Measurements from ENCODE around the gene CCDC92B. TPM values are rescaled to one million over a fixed set of nuclear protein-coding genes. Genes with fewer than 3 reads are reported as not detected.

Gene CCDC92B
- total RNA-seq, 1 donor from 2014 or later: 0.17 TPM

GRCh38 chr17:2779545-2779944 lies 30.1 kb upstream of the CCDC92B start:
- peaks cover 39% of the 10 kb centered on the region for H3K27me3 Mint-ChIP-seq (ENCODE audit: insufficient read depth, low read depth)
- Histone ChIP-seq H3K4me1 (peaks cover 9% of the 10 kb centered on the region), H3K9me3 (ENCODE audit: low read depth) (no peaks in the 10 kb centered on the region), H3K27ac (no peak overlapping the region), H4K20me1 (ENCODE audit: low read depth) (no peaks in the 10 kb centered on the region), H3K27me3 (peaks cover 24% of the 10 kb centered on the region), H3F3A (ENCODE audit: low read depth) (peaks cover 21% of the 10 kb centered on the region), H2AFZ (replicated peaks) (no peak overlapping the region), H3K4me3 (no peak overlapping the region), H3K79me2 (ENCODE audit: low read depth) (no peaks in the 10 kb centered on the region), H3K36me3 (no peaks in the 10 kb centered on the region), H3K4me2 (no peak overlapping the region), H3K9ac (no peak overlapping the region)
- no peak for TF ChIP-seq EZH2phosphoT487 (IDR thresholded peaks at IDR 0.05)
- TF ChIP-seq EZH2 (IDR thresholded peaks at IDR 0.05): no peak
- TF ChIP-seq CTCF (IDR thresholded peaks at IDR 0.05): no peak
- no peaks in the 10 kb centered on the region for H3K36me3 Mint-ChIP-seq
- H3K27ac Mint-ChIP-seq: no peak overlapping the region
- H3K4me3 Mint-ChIP-seq: peak overlapping the region; percentile 15
- no peak for DNase-seq (ENCODE audit: low spot score)
- H3K4me1 Mint-ChIP-seq: peaks cover 12% of the 10 kb centered on the region
- H3K9me3 Mint-ChIP-seq: no peaks in the 10 kb centered on the region

- no peak for DNase-seq (ENCODE audit: low spot score)
- no peak for TF ChIP-seq EZH2 (IDR thresholded peaks at IDR 0.05)
These were observed 29.0 kb upstream of the CCDC92B start for GRCh38 chr17:2778489-2778888.

GRCh38 chr17:2777242-2777867 lies 27.9 kb upstream of the CCDC92B start:
- peak; percentile 20 for TF ChIP-seq CTCF (IDR thresholded peaks at IDR 0.05)
- no peak for TF ChIP-seq EZH2 (IDR thresholded peaks at IDR 0.05)
- Histone ChIP-seq H3K4me1 (peaks cover 9% of the 10 kb centered on the region), H3K4me3 (peak overlapping the region; percentile 77), H3K36me3 (no peaks in the 10 kb centered on the region), H3K27me3 (peaks cover 24% of the 10 kb centered on the region), H4K20me1 (ENCODE audit: low read depth) (no peaks in the 10 kb centered on the region), H3K9me3 (ENCODE audit: low read depth) (no peaks in the 10 kb centered on the region), H3F3A (ENCODE audit: low read depth) (peaks cover 21% of the 10 kb centered on the region), H3K79me2 (ENCODE audit: low read depth) (no peaks in the 10 kb centered on the region), H3K9ac (no peak overlapping the region), H2AFZ (replicated peaks) (peak overlapping the region; percentile 95), H3K4me2 (peak overlapping the region; percentile 87), H3K27ac (no peak overlapping the region)
- Mint-ChIP-seq H3K4me3 (peak overlapping the region; percentile 86), H3K27ac (no peak overlapping the region), H3K4me1 (peaks cover 9% of the 10 kb centered on the region), H3K36me3 (no peaks in the 10 kb centered on the region), H3K27me3 (ENCODE audit: insufficient read depth, low read depth) (peaks cover 52% of the 10 kb centered on the region), H3K9me3 (no peaks in the 10 kb centered on the region)
- DNase-seq (ENCODE audit: low spot score): peak; percentile 51

More at GRCh38 chr17:2778489-2778888, 29.0 kb upstream of the CCDC92B start:
- Histone ChIP-seq H3K4me1 (peaks cover 9% of the 10 kb centered on the region), H3K27ac (no peak overlapping the region), H3K4me3 (no peak overlapping the region), H3K4me2 (no peak overlapping the region), H3K9ac (no peak overlapping the region), H3F3A (ENCODE audit: low read depth) (peaks cover 21% of the 10 kb centered on the region), H3K9me3 (ENCODE audit: low read depth) (no peaks in the 10 kb centered on the region), H3K79me2 (ENCODE audit: low read depth) (no peaks in the 10 kb centered on the region), H4K20me1 (ENCODE audit: low read depth) (no peaks in the 10 kb centered on the region), H3K27me3 (peaks cover 24% of the 10 kb centered on the region), H2AFZ (replicated peaks) (no peak overlapping the region), H3K36me3 (no peaks in the 10 kb centered on the region)
- Mint-ChIP-seq H3K4me1 (peaks cover 12% of the 10 kb centered on the region), H3K27me3 (ENCODE audit: insufficient read depth, low read depth) (peaks cover 45% of the 10 kb centered on the region), H3K9me3 (no peaks in the 10 kb centered on the region), H3K4me3 (no peak overlapping the region), H3K27ac (no peak overlapping the region), H3K36me3 (no peaks in the 10 kb centered on the region)

GRCh38 chr17:2776589-2777241 lies 27.3 kb upstream of the CCDC92B start:
- Histone ChIP-seq H3F3A (ENCODE audit: low read depth) (peaks cover 21% of the 10 kb centered on the region), H3K36me3 (no peaks in the 10 kb centered on the region), H3K27ac (no peak overlapping the region), H3K9me3 (ENCODE audit: low read depth) (no peaks in the 10 kb centered on the region), H3K4me3 (peak overlapping the region; percentile 77), H4K20me1 (ENCODE audit: low read depth) (no peaks in the 10 kb centered on the region), H3K4me1 (peaks cover 9% of the 10 kb centered on the region), H2AFZ (replicated peaks) (peak overlapping the region; percentile 98), H3K27me3 (peaks cover 24% of the 10 kb centered on the region), H3K9ac (no peak overlapping the region), H3K79me2 (ENCODE audit: low read depth) (no peaks in the 10 kb centered on the region), H3K4me2 (peak overlapping the region; percentile 87)
- H3K36me3 Mint-ChIP-seq: no peaks in the 10 kb centered on the region
- H3K27me3 Mint-ChIP-seq (ENCODE audit: insufficient read depth, low read depth): peaks cover 48% of the 10 kb centered on the region
- no peak overlapping the region for H3K27ac Mint-ChIP-seq
- peak; percentile 85 for DNase-seq (ENCODE audit: low spot score)
- peaks cover 7% of the 10 kb centered on the region for H3K4me1 Mint-ChIP-seq
- H3K9me3 Mint-ChIP-seq: no peaks in the 10 kb centered on the region
- TF ChIP-seq EZH2phosphoT487 (IDR thresholded peaks at IDR 0.05) (no peak), EZH2 (IDR thresholded peaks at IDR 0.05) (no peak), CTCF (IDR thresholded peaks at IDR 0.05) (no peak)
- peak overlapping the region; percentile 86 for H3K4me3 Mint-ChIP-seq

All from neural progenitor cell (in vitro differentiated cells).